ENCODE results near the gene TMEM82. TPM values are rescaled to one million over a fixed set of nuclear protein-coding genes. Genes with fewer than 3 reads are reported as not detected.

The TMEM82 gene
- total RNA-seq, 1 donor from 2014 or later = not detected

- Histone ChIP-seq H3K27ac (no peak overlapping the region), H3K27me3 (no peaks in the 10 kb centered on the region), H3K9me3 (no peaks in the 10 kb centered on the region), H3K4me3 (no peak overlapping the region), H3K36me3 (peaks cover 0 to 74% of the 10 kb centered on the region in 2 donors), H3K4me1 (peaks cover 22% of the 10 kb centered on the region)
- TF ChIP-seq POLR2AphosphoS5 (IDR thresholded peaks at IDR 0.05; ENCODE audit: insufficient read depth in 1 of 2, low read depth in 1 of 2) (no peak), POLR2A (IDR thresholded peaks at IDR 0.05) (no peak)
- TF ChIP-seq, protein P1, sequence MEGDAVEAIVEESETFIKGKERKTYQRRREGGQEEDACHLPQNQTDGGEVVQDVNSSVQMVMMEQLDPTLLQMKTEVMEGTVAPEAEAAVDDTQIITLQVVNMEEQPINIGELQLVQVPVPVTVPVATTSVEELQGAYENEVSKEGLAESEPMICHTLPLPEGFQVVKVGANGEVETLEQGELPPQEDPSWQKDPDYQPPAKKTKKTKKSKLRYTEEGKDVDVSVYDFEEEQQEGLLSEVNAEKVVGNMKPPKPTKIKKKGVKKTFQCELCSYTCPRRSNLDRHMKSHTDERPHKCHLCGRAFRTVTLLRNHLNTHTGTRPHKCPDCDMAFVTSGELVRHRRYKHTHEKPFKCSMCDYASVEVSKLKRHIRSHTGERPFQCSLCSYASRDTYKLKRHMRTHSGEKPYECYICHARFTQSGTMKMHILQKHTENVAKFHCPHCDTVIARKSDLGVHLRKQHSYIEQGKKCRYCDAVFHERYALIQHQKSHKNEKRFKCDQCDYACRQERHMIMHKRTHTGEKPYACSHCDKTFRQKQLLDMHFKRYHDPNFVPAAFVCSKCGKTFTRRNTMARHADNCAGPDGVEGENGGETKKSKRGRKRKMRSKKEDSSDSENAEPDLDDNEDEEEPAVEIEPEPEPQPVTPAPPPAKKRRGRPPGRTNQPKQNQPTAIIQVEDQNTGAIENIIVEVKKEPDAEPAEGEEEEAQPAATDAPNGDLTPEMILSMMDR (IDR thresholded peaks at IDR 0.05) = no peak
- intact Hi-C loops (cut with DNase I) = no loop called here
- no peak for DNase-seq (ENCODE audit: extremely low spot score in 2 of 2)
Observed at GRCh38 chr1:15731735-15732685, 10.3 kb upstream of the TMEM82 start.

DNA sequence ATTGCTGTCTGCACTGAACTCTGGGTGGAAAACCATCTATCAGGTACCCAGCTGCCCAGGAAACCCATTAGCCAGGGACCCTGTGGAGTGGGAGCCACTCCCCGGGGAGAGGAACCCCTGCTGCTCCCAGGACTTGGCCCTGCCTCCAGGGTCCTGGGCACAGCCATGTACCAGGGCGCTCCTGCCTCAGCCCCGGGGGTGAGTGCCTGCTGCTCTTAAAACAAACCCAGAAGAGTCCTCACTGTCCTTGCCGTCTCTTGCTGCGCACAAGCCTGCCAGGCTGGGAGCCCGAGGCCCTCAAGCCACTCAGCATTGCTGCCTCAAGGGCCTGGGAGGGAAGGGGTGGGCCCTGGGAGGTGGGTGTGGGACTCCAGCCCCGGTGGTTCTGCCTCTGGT lies 9.6 kb upstream of the TMEM82 start:
- intact Hi-C loops (cut with DNase I) = no loop called here
- Histone ChIP-seq H3K36me3 (peaks cover 0 to 67% of the 10 kb centered on the region in 2 donors), H3K9me3 (no peaks in the 10 kb centered on the region), H3K4me1 (peaks cover 29% of the 10 kb centered on the region), H3K4me3 (no peak overlapping the region), H3K27ac (no peak overlapping the region), H3K27me3 (no peaks in the 10 kb centered on the region)
- no peak for DNase-seq (ENCODE audit: extremely low spot score in 2 of 2)
- TF ChIP-seq, protein P1 (IDR thresholded peaks at IDR 0.05) = no peak
- TF ChIP-seq POLR2A (IDR thresholded peaks at IDR 0.05) (no peak), POLR2AphosphoS5 (IDR thresholded peaks at IDR 0.05; ENCODE audit: insufficient read depth in 1 of 2, low read depth in 1 of 2) (no peak)

DNA sequence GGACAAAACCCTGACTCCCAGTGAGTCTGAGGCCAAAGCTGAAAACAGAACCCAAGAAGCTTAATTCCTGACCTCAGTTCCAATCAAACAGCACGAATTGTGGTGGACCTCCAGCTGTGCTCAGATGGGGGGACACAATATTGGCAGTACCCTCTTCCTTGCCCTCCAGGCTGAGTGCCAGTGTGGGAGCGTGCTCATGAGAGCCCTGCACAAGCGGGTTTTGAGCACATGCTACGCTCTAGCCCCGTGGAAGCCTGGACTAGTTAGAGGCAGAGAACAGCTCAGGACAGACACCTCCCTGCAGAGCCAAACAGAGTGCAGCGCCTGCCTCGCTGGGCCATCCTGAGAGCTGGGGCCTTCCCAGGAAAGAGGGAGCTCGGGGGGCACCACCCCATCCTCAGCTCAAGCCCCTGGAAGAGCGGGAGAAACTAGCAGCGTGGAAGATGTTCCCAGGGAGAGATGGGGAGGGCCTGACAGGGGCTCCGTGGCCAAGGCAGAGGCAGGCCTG lies 9.0 kb upstream of the TMEM82 start:
- peaks cover 0 to 62% of the 10 kb centered on the region in 2 donors for H3K36me3 ChIP-seq
- intact Hi-C loops (cut with DNase I) = no loop called here
- H3K4me1 ChIP-seq = peaks cover 29% of the 10 kb centered on the region
- no peaks in the 10 kb centered on the region for H3K9me3 ChIP-seq
- no peak overlapping the region for H3K4me3 ChIP-seq
- TF ChIP-seq POLR2AphosphoS5 (IDR thresholded peaks at IDR 0.05; ENCODE audit: insufficient read depth in 1 of 2, low read depth in 1 of 2) = no peak
- TF ChIP-seq, protein P1 (IDR thresholded peaks at IDR 0.05) = no peak
- no peak for TF ChIP-seq POLR2A (IDR thresholded peaks at IDR 0.05)
- H3K27me3 ChIP-seq = no peaks in the 10 kb centered on the region
- no peak for DNase-seq (ENCODE audit: extremely low spot score in 2 of 2)
- H3K27ac ChIP-seq = no peak overlapping the region

DNA sequence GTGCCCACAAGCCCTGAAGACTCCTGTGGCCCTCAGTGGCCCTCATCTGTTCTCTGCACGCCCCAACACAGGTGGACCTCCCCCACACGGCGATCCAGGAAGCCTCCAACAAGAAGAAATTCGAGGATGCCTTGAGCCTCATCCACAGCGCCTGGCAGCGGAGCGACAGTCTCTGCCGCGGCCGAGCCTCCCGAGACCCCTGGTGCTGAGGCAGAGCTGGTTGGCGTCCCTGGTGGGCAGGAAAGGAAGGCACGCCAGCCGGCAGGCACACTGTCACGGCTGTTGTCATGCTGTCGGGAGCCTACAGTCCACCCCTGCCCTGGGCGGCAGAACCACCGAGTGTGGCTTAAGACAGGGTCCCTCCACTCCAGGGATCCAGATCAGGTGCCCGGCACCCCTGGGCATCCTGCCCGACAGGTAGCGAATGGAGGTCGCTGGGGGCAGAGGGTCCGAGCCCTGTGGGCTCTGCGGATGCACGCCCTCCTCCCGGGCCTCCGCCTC lies 8.5 kb upstream of the TMEM82 start:
- no peak overlapping the region for H3K27ac ChIP-seq
- no peak for DNase-seq (ENCODE audit: extremely low spot score in 2 of 2)
- H3K4me3 ChIP-seq = no peak overlapping the region
- TF ChIP-seq, protein P1 (IDR thresholded peaks at IDR 0.05) = no peak
- TF ChIP-seq POLR2AphosphoS5 (IDR thresholded peaks at IDR 0.05; ENCODE audit: insufficient read depth in 1 of 2, low read depth in 1 of 2) (no peak), POLR2A (IDR thresholded peaks at IDR 0.05) (no peak)
- peaks cover 29% of the 10 kb centered on the region for H3K4me1 ChIP-seq
- H3K27me3 ChIP-seq = no peaks in the 10 kb centered on the region
- H3K36me3 ChIP-seq = peaks cover 0 to 57% of the 10 kb centered on the region in 2 donors
- intact Hi-C loops (cut with DNase I) = loop anchor here (2.0 kb wide), 1 partner anchor 61 kb away; no protein-coding TSS in a partner anchor
- no peaks in the 10 kb centered on the region for H3K9me3 ChIP-seq
